IPS-18a (cell line): ENCODE results near the gene LAMA5.

ENCODE experiments used
- H3K27ac ChIP-seq: one replicate; pipeline ENCODE4 v1.5.1; 2013; ENCODE audit warnings: low read length
- H3K27me3 ChIP-seq: one replicate; pipeline ENCODE4 v1.6.1; 2013; ENCODE audit warnings: mild to moderate bottlenecking, low read length; ENCODE audit not compliant: control insufficient read depth, insufficient read depth
- H3K36me3 ChIP-seq: one replicate; pipeline ENCODE4 v1.6.1; 2013; ENCODE audit warnings: low read depth, low read length; ENCODE audit not compliant: control insufficient read depth
- H3K4me1 ChIP-seq: one replicate; pipeline ENCODE4 v1.6.1; 2013; ENCODE audit warnings: low read depth, low read length; ENCODE audit not compliant: control insufficient read depth
- H3K4me3 ChIP-seq: one replicate; pipeline ENCODE4 v1.5.1; 2013; ENCODE audit warnings: low read length
- H3K9ac ChIP-seq: one replicate; pipeline ENCODE4 v1.6.1; 2013; ENCODE audit warnings: mild to moderate bottlenecking, low read length, moderate library complexity
- H3K9me3 ChIP-seq: one replicate; pipeline ENCODE4 v1.6.1; 2013; ENCODE audit warnings: low read depth, low read length; ENCODE audit not compliant: control insufficient read depth

Gene LAMA5

DNA sequence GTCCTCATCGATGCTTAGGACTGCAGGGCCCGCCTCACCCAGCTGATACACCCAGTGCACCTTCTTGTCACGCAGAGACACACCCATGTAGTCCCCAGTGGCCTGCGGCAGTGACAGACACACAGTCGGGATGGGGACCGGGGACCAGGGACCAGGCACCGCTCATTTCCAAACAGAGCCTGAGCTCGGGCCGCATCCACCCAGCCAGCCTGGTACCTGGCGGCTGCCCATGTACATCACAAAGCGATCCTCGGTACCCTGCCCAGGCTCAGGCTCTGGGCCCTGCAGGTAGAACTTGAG lies 52.8 kb downstream of the LAMA5 start:
- Histone ChIP-seq H3K27me3 (no peaks in the 10 kb centered on the region), H3K27ac (no peak overlapping the region), H3K9me3 (no peaks in the 10 kb centered on the region), H3K4me1 (no peaks in the 10 kb centered on the region), H3K9ac (no peak overlapping the region), H3K36me3 (peaks cover 63% of the 10 kb centered on the region), H3K4me3 (no peak overlapping the region)

DNA sequence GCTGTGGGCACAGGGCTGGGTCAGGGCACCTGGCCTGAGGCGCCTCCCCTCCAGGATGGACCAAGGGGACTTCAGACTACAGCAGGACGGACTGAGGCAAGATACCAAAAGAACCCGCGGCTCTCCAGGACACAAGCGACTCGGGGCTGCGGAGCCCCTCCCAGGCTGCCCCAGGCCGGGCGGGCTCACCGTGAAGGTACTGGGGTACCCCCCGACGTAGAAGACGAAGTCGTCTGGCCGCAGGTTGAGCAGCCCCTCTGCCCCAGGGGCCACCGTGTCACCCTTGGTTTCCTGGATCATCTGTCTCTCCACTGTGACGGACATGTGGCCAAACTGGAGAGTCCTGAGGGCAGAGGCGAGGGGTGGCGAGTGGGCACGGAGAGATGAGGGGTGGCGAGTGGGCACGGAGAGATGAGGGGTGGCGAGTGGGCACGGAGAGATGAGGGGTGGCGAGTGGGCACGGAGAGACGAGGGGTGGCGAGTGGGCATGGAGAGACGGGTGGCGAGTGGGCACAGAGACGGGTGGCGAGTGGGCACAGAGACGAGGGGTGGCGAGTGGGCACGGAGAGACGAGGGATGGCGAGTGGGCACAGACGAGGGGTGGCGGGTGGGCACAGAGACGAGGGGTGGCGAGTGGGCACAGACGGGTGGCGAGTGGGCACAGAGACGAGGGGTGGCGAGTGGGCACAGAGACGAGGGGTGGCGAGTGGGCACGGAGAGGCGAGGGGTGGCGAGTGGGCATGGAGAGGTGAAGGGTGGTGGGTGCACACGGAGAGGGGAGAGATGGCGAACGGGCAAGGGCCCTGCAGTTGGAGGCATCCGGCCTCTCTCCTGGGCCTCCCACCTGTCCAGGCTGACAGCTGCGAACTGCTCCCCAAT lies 53.4 kb downstream of the LAMA5 start:
- no peaks in the 10 kb centered on the region for H3K27me3 ChIP-seq
- peaks cover 63% of the 10 kb centered on the region for H3K36me3 ChIP-seq
- H3K27ac ChIP-seq = no peak overlapping the region
- no peak overlapping the region for H3K4me3 ChIP-seq
- H3K9ac ChIP-seq = no peak overlapping the region
- no peaks in the 10 kb centered on the region for H3K4me1 ChIP-seq
- H3K9me3 ChIP-seq = no peaks in the 10 kb centered on the region

DNA sequence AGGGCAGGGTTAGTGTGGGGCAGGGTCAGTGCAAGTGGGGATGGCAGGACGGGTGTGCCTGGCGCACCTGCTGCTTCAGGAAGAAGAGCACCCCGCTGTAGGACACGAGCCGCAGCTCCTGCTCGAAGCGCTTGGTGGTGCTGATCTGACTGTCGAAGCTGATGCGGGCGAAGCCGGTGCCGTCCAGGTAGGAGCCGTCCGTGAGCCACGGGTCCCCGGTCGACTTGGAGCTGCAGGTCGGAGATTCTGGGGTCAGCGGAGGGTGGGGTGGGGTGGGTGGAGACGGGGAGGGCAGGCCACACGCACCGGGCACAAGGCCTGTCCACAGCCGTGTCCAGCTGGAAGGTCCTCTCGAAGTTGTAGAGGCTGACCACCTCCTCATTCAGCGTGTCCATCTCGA lies 54.1 kb downstream of the LAMA5 start:
- Histone ChIP-seq H3K4me1 (no peaks in the 10 kb centered on the region), H3K27ac (no peak overlapping the region), H3K27me3 (no peaks in the 10 kb centered on the region), H3K9me3 (no peaks in the 10 kb centered on the region), H3K9ac (no peak overlapping the region), H3K4me3 (no peak overlapping the region), H3K36me3 (peaks cover 69% of the 10 kb centered on the region)

DNA sequence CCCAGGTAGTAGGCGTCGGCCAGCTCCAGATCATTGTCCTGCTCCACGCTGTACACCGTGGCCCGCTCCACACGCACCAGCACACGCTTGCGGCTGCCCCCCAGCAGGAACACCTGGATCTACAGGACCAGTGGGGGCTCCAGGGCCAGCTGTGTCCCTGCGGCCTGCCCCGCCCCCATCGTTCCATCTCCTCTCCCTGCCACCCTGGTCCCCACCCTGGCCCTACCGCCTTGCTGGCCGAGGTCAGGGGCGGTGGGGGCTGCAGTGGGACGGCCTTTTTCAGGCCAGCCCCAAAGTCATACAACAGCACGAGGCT lies 54.5 kb downstream of the LAMA5 start:
- Histone ChIP-seq H3K9me3 (no peaks in the 10 kb centered on the region), H3K27me3 (no peaks in the 10 kb centered on the region), H3K9ac (no peak overlapping the region), H3K4me1 (no peaks in the 10 kb centered on the region), H3K27ac (no peak overlapping the region), H3K4me3 (no peak overlapping the region), H3K36me3 (peaks cover 73% of the 10 kb centered on the region)

DNA sequence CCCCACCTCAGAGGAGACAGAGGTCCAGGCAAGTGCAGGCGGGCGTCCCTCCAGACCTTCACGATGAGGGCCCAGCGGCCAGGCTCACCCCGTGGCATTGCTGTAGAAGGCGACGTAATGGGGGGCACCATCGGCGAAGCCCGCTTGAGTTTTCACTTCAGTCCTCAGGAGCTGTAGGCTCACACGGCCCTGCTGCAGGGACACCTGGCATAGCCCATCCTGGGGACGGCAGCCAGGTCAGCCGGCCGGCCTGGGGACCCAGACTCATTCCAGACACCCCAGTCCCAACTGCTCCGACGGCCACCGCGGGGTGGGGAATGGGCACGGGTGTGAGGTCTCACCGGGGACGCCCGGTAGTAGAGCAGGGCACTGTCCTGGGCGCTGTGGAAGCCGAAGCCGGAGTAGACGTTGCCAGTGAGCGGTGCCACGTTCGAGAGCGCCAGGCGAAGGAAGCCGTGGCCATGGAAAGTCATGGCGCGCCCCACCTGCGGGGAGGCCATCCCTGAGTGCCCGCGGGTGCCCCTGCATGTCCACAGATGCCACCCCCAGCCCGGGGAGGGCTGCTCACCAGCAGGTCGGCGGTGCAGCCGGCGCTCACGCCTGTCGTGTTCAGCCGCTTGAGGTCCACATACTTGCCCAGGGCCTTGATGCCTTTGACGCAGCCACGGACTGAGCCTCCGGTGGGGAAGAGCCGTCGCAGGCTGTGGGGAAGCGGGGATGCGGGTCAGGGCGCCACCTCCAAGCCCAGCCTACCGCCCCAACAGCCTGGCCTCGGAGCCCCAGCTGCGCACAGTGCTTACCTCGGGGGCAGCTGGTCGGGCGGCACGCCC lies 55.1 kb downstream of the LAMA5 start:
- peaks cover 73% of the 10 kb centered on the region for H3K36me3 ChIP-seq

DNA sequence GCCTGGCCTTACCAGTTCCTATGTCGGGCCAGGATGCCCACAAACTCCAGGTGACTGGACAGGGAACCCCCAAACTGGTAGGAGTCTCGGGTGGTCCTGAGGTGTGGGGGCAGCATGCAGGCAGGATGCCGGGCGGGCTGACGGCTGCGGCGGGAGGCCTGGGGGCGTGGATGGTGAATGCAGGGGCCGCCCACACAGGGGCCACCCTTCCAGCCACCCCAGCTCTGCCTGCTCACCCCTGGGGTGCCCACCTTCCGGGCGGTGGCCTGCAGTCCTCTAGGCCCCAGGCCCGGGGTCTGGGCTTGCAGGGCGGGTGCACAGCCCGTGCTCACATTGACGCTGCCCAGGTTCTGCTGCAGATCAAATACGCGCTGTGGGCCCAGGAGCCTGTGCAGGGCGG lies 56.0 kb downstream of the LAMA5 start:
- Histone ChIP-seq H3K4me1 (no peaks in the 10 kb centered on the region), H3K27ac (no peak overlapping the region), H3K36me3 (peaks cover 73% of the 10 kb centered on the region), H3K9me3 (no peaks in the 10 kb centered on the region), H3K4me3 (no peak overlapping the region), H3K27me3 (no peaks in the 10 kb centered on the region), H3K9ac (no peak overlapping the region)

More for the DNA sequence above, 55.1 kb downstream of the LAMA5 start:
- Histone ChIP-seq H3K4me1 (no peaks in the 10 kb centered on the region), H3K9me3 (no peaks in the 10 kb centered on the region), H3K27me3 (no peaks in the 10 kb centered on the region), H3K4me3 (no peak overlapping the region), H3K9ac (no peak overlapping the region), H3K27ac (no peak overlapping the region)

DNA sequence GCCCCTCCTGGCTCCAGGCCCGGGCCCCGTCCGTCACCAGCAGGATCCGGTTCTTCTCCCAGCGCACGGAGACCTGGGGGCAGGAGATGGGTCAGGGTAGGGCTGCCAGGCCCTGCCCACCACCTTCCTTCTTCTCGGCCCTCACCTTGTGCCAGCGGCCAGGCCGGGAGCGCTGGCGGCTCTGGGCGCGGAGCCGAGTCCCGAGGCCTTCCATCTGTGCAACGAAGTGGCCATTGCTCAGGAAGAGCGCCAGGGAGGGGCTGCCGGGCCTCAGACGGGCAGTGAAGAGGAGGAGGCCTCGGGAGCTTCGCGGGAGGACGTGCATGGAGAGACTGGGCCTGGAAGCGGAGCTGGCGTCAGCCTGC lies 56.4 kb downstream of the LAMA5 start:
- H3K9me3 ChIP-seq = no peaks in the 10 kb centered on the region
- H3K4me3 ChIP-seq = no peak overlapping the region
- H3K27me3 ChIP-seq = no peaks in the 10 kb centered on the region
- H3K36me3 ChIP-seq = peaks cover 73% of the 10 kb centered on the region
- no peak overlapping the region for H3K27ac ChIP-seq
- H3K9ac ChIP-seq = no peak overlapping the region
- H3K4me1 ChIP-seq = no peaks in the 10 kb centered on the region

DNA sequence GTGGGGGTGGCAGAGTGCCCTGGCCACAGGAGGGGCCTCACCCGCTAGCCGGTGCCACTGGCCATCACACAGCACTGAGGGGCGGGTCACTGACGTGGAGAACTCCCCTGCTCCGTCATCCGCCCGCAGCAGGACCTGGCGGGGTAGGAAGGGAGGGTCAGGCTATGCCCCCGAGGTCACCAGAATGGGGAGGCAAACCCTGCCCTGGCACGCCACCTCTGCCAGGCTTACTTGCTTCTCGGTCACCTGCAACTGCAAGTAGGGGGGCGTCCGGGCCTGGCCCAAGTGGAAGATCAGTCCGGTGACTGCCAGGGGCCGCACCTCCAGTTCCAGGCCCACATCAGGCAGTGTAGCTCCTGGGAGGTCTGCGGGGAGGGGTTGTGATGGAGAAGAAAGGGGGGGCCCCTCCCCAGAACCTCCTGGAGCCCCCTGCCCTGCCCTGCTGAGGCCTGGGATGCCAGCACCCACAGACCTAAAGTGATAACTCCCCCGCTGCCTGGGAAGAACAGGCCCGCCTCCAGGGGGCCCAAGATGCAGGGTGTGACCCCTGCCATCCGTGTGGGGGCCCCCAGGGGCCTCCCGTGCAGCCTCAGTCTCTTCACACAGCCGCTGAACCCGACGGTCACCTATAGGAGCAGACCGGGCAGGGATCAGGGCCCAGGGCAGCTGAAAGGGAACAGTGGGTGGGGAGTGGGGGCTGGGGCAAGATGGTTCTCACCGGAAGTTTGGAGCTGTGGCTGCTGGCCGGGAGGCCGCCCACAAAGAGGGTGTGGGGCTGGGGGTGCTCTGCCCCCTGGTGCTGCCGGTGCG lies 57.0 kb downstream of the LAMA5 start:
- H3K9ac ChIP-seq = no peak overlapping the region
- no peaks in the 10 kb centered on the region for H3K9me3 ChIP-seq
- H3K27me3 ChIP-seq = no peaks in the 10 kb centered on the region
- H3K27ac ChIP-seq = no peak overlapping the region
- H3K4me3 ChIP-seq = no peak overlapping the region
- H3K4me1 ChIP-seq = no peaks in the 10 kb centered on the region
- peaks cover 74% of the 10 kb centered on the region for H3K36me3 ChIP-seq

DNA sequence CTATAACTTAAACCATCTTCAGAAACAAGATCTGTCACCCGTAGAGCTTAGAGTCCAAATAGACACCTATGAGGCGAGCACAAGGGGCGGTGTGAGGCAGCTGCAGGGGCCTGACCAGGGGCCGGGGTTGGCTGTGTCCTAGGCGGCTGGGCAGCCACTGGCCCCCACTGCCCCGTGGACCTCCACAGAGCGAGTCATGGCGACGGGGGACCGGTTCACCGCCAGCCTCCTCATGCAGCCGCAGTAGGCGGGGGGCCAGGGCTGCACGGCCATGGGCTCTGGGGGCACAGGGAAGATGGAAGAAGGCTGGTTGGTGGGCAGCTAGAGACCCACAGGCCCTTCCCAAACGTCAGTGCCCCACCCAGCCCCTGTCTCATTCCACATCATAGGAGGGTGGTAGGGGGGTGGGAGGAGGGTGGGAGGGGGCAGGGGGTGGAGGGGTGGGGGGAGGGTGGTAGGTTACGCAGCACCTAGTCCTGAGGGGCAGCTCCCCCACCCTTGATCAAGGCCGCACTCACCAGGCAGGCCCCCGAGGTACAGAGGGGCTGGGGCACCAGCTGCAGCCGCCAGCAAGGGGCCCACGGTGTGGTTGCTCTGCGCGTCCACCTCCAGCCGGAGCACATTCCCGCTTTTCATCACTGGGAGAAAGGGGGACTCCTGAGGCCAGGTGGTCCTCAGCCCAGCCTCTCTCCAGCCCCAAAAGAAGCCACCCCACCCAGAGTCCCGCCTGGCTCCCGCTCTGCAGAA lies 57.7 kb downstream of the LAMA5 start:
- no peak overlapping the region for H3K27ac ChIP-seq
- H3K36me3 ChIP-seq = peaks cover 75% of the 10 kb centered on the region
- no peaks in the 10 kb centered on the region for H3K4me1 ChIP-seq

DNA sequence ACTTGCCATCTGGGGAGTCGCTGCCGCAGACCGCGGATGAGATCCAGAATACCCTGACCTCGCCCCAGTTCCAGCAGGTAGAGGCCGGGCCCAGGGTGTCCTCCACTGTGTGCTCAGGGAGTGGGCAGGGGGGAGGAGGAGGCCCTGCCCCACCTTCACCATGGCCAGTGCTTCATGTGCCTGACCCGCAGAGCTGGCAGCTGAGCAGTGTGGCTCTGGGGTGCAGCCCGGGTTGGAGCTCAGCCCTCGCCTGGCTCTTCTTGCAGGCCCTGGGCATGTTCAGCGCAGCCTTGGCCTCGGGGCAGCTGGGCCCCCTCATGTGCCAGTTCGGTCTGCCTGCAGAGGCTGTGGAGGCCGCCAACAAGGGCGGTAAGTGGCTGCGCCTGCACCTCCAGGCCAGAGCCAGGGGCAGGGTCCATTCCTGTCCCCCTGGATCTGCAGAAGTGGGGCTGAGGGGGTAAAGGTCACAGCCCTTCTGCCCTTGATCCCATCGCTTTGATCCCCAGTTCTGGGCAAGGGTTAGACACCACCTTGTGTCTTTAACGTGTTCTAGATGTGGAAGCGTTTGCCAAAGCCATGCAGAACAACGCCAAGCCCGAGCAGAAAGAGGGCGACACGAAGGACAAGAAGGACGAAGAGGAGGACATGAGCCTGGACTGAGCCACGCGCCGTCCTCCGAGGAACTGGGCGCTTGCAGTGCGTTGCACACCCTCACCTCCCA lies 58.9 kb downstream of the LAMA5 start:
- no peak overlapping the region for H3K9ac ChIP-seq
- no peaks in the 10 kb centered on the region for H3K4me1 ChIP-seq
- H3K27me3 ChIP-seq = no peaks in the 10 kb centered on the region
- H3K4me3 ChIP-seq = no peak overlapping the region
- no peaks in the 10 kb centered on the region for H3K9me3 ChIP-seq
- peaks cover 69% of the 10 kb centered on the region for H3K36me3 ChIP-seq
- no peak overlapping the region for H3K27ac ChIP-seq

More for the DNA sequence above, 57.7 kb downstream of the LAMA5 start:
- Histone ChIP-seq H3K9me3 (no peaks in the 10 kb centered on the region), H3K27me3 (no peaks in the 10 kb centered on the region), H3K4me3 (no peak overlapping the region), H3K9ac (no peak overlapping the region)
